Ovary (tissue), 3 donors: ENCODE data around the gene LRRC8A.

Experiments
- CTCF ChIP-seq, 3 donors: fragments of 450-650 bp in 2 of 3; fragments of 200-600 bp in 1 of 3; IDR thresholded peaks; one replicate each; pipeline versions ENCODE4 v1.5.1 to v1.8.0; 2016 to 2022; ENCODE audit warnings: antibody characterized with exemption in 3 of 3, mild to moderate bottlenecking in 1 of 3
- EP300 ChIP-seq: sonication (generic); formaldehyde crosslinking; IDR thresholded peaks from one replicate; pipeline ENCODE4 v1.6.1; 2017; ENCODE audit warnings: antibody characterized with exemption
- POLR2A ChIP-seq: fragments of 450-650 bp; IDR thresholded peaks from one replicate; pipeline ENCODE4 v1.6.1; 2017; ENCODE audit warnings: antibody characterized with exemption, mild to moderate bottlenecking, moderate library complexity
- donor health status: DM: no; HTN: no; CAD: no.

- TF ChIP-seq CTCF (IDR thresholded peaks at IDR 0.05) (no peak), POLR2A (no peak), EP300 (no peak)
Observed at GRCh38 chr9:128936171-128936865, 54.4 kb downstream of the LRRC8A start.
